Retinal pigment epithelial cell (primary cell): ENCODE measurements around the gene FLYWCH1.
A peak's percentile ranks its signal among the peaks of the same experiment; 100 is the strongest.

Experiments used
- DNase-seq: peaks from one replicate; pipeline ENCODE4 v3.0.0-alpha.2; 2010; ENCODE audit warnings: low read depth
- H3K4me3 ChIP-seq: 2 replicates; pipeline ENCODE4 v1.5.1; 2011; ENCODE audit warnings: mild to moderate bottlenecking, low read length, control low read depth, moderate library complexity
- TF ChIP-seq, protein P1 (sequence below): conservative IDR thresholded peaks from 2 replicates; pipeline ENCODE4 v1.5.1; 2011; ENCODE audit warnings: low read depth, low read length, control low read depth, inconsistent platforms

The FLYWCH1 gene

DNA sequence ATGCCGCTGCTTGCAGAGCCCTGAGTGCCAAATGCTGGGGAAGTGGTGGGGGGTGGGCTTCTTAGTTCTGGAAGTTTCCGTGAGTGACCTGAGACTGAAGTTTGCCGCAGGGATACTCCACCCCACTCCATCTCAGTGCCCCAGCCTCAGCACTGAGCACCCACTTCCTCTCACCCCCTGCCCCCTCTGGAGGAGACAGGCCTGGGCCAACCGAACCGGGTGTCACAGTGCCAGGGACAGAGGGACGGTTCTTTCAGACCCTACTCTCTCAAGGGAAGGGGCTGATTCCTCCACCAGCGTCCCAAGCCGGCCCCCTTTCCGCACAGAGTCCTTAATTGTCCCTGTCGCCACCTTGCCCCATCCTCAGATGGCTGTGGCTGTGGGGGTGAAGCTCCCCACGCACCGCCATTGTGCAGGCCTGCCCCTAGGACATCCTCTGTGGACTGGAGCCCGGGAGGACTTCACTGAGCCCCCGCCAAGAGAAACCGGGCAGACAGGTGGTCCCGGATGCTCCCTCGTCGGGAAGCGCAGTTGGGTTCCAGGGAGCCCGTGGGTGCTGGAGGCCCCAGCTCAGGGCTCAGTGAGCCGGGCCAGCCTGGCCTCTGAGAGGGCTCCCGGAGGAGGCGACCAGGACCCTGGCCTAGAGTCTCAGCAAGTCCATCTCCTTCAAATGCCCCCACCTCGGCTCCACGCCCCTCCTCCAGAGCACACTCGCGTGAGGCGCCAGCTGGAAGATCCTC, 50.8 kb downstream of the FLYWCH1 start:
- TF ChIP-seq, protein P1, sequence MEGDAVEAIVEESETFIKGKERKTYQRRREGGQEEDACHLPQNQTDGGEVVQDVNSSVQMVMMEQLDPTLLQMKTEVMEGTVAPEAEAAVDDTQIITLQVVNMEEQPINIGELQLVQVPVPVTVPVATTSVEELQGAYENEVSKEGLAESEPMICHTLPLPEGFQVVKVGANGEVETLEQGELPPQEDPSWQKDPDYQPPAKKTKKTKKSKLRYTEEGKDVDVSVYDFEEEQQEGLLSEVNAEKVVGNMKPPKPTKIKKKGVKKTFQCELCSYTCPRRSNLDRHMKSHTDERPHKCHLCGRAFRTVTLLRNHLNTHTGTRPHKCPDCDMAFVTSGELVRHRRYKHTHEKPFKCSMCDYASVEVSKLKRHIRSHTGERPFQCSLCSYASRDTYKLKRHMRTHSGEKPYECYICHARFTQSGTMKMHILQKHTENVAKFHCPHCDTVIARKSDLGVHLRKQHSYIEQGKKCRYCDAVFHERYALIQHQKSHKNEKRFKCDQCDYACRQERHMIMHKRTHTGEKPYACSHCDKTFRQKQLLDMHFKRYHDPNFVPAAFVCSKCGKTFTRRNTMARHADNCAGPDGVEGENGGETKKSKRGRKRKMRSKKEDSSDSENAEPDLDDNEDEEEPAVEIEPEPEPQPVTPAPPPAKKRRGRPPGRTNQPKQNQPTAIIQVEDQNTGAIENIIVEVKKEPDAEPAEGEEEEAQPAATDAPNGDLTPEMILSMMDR: no peak
- no peak overlapping the region for H3K4me3 ChIP-seq

DNA sequence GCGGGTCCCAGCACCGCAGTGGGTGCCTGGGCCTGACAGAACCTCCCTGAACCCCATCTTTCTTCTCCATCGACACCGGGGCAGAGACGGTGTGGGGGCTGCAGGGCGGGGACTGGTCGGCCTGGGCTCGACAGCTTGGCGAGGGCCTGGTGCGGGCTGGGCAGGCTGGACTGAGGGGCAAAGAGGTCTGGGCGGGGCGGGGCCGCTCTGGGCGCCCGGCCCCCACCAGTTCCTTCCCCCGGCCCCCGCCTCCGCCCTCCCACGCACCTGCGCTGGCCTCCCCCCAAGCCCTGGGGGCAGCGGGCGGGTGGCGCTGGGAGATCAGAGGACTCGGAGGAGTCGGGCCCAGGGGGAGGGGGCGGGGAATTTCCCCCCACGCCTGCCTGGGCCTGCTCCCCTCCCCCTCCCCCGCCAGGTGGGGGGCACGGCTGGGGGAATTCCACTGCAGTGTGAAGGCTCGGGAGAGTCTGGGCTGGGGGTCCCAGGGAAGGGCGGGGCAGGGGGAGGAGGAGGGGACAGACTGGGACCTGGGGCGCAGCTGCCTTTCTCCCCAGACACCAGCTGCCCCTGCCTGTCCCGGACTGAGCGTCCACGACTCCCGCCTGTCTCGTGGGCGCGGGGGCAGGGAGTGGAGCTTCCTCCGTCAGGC, 51.5 kb downstream of the FLYWCH1 start:
- peak overlapping the region; percentile 32 for H3K4me3 ChIP-seq
- TF ChIP-seq, protein P1: no peak
- DNase-seq: no peak

More for the DNA sequence above, 50.8 kb downstream of the FLYWCH1 start:
- DNase-seq: no peak

DNA sequence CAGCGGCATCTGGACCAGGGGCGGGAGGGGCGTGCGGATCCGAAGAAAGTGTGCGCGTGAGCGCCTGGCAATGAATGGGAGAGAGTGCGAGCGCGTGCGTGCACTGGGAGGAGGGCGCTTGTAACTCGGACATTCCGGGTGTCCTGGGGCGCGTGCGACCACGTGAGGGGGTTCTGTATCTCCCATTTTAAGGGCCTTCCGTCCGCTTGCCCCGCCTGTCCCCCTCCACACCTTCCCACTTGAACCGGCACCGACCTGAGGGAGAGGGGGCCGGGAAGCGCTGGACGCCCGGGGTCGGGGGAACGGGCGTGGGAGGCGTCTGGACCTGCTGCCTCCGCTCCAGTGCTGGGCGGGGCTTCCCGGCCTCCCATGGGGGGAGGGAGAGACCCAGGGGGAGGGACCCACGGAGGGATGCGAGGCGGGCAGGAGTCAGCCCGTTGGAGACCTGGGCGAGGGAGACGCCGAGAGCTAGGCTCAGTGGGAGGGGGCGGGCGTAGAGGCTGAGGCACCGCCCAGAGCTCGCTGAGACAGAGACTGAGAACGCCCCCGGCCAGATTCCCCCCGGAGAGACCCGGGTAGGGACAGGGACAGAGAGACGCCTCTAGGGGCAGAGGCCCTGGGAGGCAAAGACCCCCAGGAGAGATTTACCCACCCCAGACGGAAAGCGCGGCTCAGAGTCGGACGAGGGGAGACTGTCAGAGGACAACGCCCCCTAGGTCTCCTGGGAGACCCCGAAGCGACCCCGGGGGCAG, 52.2 kb downstream of the FLYWCH1 start, which contains the start of gene KREMEN2:
Gene KREMEN2 (plus strand): TSS at position 553 of the 752 bp plus-strand sequence. CDS start 246 bp downstream, outside the sequence.
- H3K4me3 ChIP-seq: peak within 1 kb of the TSS; percentile 32
- TF ChIP-seq, protein P1: no peak
- no peak for DNase-seq

DNA sequence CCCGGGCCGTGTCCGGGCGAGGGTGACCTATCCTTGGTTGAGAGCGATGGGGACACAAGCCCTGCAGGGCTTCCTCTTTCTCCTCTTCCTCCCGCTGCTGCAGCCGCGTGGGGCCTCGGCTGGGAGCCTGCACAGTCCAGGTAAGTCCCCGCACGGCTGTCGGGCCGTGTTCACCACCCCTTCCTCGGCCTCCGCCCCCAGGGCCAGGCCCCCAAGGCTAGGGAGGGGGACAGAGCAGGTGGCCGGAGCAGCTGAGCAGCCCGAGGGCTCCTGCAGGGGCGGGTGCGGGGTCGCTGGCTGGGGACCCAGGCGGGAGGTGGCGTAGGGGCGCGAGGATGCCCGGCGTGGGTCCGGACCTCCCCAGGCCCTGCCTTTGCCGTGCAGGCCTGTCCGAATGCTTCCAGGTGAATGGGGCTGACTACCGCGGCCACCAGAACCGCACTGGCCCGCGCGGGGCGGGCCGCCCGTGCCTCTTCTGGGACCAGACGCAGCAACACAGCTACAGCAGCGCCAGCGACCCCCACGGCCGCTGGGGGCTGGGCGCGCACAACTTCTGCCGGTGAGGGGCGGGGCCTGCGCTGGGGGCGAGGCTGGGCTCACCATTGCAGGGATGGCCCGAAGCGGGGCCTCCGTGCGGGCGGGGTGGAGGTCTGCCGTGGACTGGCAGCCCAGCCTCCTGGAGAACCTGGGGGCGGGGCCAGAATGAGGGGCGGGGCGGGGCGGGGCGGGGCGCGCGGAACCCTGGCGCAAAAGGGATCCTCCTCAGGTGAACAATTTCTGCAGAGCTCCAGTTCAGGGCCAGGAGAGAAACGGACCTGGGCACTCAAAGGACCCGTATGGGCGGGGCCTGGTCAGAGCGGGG, 53.0 kb downstream of the FLYWCH1 start:
- peak overlapping the region; percentile 32 for H3K4me3 ChIP-seq
- no peak for DNase-seq
- TF ChIP-seq, protein P1: no peak

DNA sequence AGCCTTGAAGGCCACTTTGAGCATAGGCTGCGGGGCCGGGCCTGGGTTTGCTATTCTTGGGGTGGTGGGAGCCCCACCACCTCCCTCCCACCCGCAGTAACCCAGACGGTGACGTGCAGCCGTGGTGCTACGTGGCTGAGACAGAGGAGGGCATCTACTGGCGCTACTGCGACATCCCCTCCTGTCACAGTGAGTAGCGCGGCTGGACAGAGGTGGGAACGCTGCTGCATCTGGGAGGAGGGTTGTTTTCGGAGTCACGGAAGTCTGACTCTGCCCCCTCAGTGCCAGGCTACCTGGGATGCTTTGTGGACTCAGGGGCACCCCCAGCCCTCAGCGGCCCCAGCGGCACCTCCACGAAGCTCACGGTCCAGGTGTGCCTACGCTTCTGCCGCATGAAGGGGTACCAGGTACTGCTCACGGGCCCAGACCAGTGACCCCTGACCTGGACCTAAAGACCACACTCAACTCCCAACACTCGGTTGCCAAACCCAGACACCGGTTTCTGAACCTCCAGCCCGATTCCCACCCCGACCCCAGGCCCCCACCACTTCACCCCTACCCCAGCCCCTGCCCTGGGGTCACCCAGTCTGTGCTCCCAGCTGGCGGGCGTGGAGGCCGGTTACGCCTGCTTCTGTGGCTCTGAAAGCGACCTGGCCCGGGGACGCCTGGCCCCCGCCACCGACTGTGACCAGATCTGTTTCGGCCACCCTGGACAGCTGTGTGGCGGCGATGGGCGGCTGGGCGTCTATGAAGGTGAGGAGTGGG, 54.5 kb downstream of the FLYWCH1 start:
- no peak overlapping the region for H3K4me3 ChIP-seq
- no peak for DNase-seq
- TF ChIP-seq, protein P1: no peak

DNA sequence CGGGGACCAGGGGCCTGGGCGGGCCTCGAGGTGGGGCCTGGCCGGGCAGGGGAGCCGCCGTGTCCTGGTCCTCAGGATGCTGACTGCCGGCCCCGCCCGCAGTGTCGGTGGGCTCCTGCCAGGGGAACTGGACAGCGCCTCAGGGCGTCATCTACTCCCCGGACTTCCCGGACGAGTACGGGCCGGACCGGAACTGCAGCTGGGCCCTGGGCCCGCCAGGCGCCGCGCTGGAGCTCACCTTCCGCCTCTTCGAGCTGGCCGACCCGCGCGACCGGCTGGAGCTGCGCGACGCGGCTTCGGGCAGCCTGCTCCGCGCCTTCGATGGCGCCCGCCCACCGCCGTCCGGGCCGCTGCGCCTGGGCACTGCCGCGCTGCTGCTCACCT, 55.1 kb downstream of the FLYWCH1 start:
- DNase-seq: no peak
- TF ChIP-seq, protein P1: no peak
- no peak overlapping the region for H3K4me3 ChIP-seq
